ENCODE measurements around the gene MR1. TPM values are rescaled to one million over a fixed set of nuclear protein-coding genes. Genes with fewer than 3 reads are reported as not detected.

Gene MR1
- total and polyA plus RNA-seq, 2 of the 13 experiments (the other 11 are each of a cell fraction or from before 2014, with no cell fraction given), result 7.7 to 10.4 TPM

DNA sequence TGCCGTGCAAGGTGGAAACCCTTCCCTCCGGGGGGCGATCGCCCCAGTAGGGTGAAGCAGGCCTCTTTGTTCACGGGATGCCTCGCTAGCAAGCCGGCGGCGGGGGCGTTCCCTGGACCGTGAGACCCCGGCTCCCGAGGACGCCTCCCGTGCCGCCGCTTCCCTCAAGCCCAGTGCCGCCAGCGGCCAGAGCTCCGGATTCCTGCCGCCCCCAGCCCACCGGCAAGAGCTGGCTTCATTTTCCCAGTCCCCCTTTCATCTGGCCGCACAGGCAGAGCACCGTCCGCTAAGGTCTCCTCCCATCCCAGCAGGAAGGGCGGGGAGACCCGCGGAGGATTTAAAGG lies 71.0 kb downstream of the MR1 start (continued):
- TF ChIP-seq, protein P1, sequence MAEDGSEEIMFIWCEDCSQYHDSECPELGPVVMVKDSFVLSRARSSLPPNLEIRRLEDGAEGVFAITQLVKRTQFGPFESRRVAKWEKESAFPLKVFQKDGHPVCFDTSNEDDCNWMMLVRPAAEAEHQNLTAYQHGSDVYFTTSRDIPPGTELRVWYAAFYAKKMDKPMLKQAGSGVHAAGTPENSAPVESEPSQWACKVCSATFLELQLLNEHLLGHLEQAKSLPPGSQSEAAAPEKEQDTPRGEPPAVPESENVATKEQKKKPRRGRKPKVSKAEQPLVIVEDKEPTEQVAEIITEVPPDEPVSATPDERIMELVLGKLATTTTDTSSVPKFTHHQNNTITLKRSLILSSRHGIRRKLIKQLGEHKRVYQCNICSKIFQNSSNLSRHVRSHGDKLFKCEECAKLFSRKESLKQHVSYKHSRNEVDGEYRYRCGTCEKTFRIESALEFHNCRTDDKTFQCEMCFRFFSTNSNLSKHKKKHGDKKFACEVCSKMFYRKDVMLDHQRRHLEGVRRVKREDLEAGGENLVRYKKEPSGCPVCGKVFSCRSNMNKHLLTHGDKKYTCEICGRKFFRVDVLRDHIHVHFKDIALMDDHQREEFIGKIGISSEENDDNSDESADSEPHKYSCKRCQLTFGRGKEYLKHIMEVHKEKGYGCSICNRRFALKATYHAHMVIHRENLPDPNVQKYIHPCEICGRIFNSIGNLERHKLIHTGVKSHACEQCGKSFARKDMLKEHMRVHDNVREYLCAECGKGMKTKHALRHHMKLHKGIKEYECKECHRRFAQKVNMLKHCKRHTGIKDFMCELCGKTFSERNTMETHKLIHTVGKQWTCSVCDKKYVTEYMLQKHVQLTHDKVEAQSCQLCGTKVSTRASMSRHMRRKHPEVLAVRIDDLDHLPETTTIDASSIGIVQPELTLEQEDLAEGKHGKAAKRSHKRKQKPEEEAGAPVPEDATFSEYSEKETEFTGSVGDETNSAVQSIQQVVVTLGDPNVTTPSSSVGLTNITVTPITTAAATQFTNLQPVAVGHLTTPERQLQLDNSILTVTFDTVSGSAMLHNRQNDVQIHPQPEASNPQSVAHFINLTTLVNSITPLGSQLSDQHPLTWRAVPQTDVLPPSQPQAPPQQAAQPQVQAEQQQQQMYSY (CRISPR knock-in tag; IDR thresholded peaks at IDR 0.05), result peak; percentile 75; the same call in 1 of the 2 replicates
- TF ChIP-seq HNRNPLL (IDR thresholded peaks at IDR 0.05; ENCODE audit: low read depth, low read length, poor library complexity, severe bottlenecking), result peak; percentile 54
- no peak for TF ChIP-seq MBD4 (IDR thresholded peaks at IDR 0.05; ENCODE audit: borderline replicate concordance, low read length)
- TF ChIP-seq, protein P2, sequence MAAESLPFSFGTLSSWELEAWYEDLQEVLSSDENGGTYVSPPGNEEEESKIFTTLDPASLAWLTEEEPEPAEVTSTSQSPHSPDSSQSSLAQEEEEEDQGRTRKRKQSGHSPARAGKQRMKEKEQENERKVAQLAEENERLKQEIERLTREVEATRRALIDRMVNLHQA (CRISPR knock-in tag; IDR thresholded peaks at IDR 0.05), result no peak
- 0 out of 2 replicates have a peak, but pooled peaks have one; percentile 35 for TF ChIP-seq KMT2A (CRISPR knock-in tag; IDR thresholded peaks at IDR 0.05)
- TF ChIP-seq, protein P3, sequence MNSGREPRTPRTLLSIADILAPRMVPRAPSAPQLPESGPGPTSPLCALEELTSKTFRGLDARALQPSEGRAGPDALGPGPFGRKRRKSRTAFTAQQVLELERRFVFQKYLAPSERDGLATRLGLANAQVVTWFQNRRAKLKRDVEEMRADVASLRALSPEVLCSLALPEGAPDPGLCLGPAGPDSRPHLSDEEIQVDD (CRISPR knock-in tag; IDR thresholded peaks at IDR 0.05; ENCODE audit: borderline replicate concordance), result 0 out of 2 replicates have a peak, but pooled peaks have one; percentile 28
- TF ChIP-seq KLF9 (CRISPR knock-in tag; IDR thresholded peaks at IDR 0.05; ENCODE audit: low read depth), result no peak
- peak; percentile 56 for TF ChIP-seq PHF8 (CRISPR knock-in tag; IDR thresholded peaks at IDR 0.05)
- TF ChIP-seq, protein P4, sequence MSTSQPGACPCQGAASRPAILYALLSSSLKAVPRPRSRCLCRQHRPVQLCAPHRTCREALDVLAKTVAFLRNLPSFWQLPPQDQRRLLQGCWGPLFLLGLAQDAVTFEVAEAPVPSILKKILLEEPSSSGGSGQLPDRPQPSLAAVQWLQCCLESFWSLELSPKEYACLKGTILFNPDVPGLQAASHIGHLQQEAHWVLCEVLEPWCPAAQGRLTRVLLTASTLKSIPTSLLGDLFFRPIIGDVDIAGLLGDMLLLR (CRISPR knock-in tag; IDR thresholded peaks at IDR 0.05), result 0 out of 2 replicates have a peak, but pooled peaks have one; percentile 4
- no peak for TF ChIP-seq TGIF2 (CRISPR knock-in tag; IDR thresholded peaks at IDR 0.05)
- 0 out of 2 replicates have a peak, but pooled peaks have one; percentile 31 for TF ChIP-seq SIX4 (CRISPR knock-in tag; IDR thresholded peaks at IDR 0.05)
- TF ChIP-seq ELF1 (CRISPR knock-in tag; IDR thresholded peaks at IDR 0.05), result 0 out of 2 replicates have a peak, but pooled peaks have one; percentile 23
- TF ChIP-seq TRIM24 (CRISPR knock-in tag; IDR thresholded peaks at IDR 0.05), result no peak
- TF ChIP-seq, protein P5, sequence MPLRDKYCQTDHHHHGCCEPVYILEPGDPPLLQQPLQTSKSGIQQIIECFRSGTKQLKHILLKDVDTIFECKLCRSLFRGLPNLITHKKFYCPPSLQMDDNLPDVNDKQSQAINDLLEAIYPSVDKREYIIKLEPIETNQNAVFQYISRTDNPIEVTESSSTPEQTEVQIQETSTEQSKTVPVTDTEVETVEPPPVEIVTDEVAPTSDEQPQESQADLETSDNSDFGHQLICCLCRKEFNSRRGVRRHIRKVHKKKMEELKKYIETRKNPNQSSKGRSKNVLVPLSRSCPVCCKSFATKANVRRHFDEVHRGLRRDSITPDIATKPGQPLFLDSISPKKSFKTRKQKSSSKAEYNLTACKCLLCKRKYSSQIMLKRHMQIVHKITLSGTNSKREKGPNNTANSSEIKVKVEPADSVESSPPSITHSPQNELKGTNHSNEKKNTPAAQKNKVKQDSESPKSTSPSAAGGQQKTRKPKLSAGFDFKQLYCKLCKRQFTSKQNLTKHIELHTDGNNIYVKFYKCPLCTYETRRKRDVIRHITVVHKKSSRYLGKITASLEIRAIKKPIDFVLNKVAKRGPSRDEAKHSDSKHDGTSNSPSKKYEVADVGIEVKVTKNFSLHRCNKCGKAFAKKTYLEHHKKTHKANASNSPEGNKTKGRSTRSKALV (CRISPR knock-in tag; IDR thresholded peaks at IDR 0.05), result peak; percentile 11; the same call in 1 of the 2 replicates
- TF ChIP-seq SAP130 (CRISPR knock-in tag; IDR thresholded peaks at IDR 0.05; ENCODE audit: low read depth), result peak; percentile 36; the same call in 1 of the 2 replicates
- TF ChIP-seq, protein P6, sequence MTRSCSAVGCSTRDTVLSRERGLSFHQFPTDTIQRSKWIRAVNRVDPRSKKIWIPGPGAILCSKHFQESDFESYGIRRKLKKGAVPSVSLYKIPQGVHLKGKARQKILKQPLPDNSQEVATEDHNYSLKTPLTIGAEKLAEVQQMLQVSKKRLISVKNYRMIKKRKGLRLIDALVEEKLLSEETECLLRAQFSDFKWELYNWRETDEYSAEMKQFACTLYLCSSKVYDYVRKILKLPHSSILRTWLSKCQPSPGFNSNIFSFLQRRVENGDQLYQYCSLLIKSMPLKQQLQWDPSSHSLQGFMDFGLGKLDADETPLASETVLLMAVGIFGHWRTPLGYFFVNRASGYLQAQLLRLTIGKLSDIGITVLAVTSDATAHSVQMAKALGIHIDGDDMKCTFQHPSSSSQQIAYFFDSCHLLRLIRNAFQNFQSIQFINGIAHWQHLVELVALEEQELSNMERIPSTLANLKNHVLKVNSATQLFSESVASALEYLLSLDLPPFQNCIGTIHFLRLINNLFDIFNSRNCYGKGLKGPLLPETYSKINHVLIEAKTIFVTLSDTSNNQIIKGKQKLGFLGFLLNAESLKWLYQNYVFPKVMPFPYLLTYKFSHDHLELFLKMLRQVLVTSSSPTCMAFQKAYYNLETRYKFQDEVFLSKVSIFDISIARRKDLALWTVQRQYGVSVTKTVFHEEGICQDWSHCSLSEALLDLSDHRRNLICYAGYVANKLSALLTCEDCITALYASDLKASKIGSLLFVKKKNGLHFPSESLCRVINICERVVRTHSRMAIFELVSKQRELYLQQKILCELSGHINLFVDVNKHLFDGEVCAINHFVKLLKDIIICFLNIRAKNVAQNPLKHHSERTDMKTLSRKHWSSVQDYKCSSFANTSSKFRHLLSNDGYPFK (CRISPR knock-in tag; IDR thresholded peaks at IDR 0.05; ENCODE audit: borderline replicate concordance), result peak; percentile 77; the same call in 1 of the 2 replicates
- TF ChIP-seq, protein P7, sequence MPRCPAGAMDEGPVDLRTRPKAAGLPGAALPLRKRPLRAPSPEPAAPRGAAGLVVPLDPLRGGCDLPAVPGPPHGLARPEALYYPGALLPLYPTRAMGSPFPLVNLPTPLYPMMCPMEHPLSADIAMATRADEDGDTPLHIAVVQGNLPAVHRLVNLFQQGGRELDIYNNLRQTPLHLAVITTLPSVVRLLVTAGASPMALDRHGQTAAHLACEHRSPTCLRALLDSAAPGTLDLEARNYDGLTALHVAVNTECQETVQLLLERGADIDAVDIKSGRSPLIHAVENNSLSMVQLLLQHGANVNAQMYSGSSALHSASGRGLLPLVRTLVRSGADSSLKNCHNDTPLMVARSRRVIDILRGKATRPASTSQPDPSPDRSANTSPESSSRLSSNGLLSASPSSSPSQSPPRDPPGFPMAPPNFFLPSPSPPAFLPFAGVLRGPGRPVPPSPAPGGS (CRISPR knock-in tag; IDR thresholded peaks at IDR 0.05), result 0 out of 2 replicates have a peak, but pooled peaks have one; percentile 45
- no peak for TF ChIP-seq TMF1 (CRISPR knock-in tag; IDR thresholded peaks at IDR 0.05; ENCODE audit: low read depth)
- peak; percentile 36; the same call in 1 of the 2 replicates for TF ChIP-seq ZFX (CRISPR knock-in tag; IDR thresholded peaks at IDR 0.05; ENCODE audit: low read depth)
